ENCODE measurements around the gene VPS13D. TPM values are rescaled to one million over a fixed set of nuclear protein-coding genes. Genes with fewer than 3 reads are reported as not detected.

The VPS13D gene
- total RNA-seq, 2 donors from 2014 or later = 48.1 to 65.2 TPM

DNA sequence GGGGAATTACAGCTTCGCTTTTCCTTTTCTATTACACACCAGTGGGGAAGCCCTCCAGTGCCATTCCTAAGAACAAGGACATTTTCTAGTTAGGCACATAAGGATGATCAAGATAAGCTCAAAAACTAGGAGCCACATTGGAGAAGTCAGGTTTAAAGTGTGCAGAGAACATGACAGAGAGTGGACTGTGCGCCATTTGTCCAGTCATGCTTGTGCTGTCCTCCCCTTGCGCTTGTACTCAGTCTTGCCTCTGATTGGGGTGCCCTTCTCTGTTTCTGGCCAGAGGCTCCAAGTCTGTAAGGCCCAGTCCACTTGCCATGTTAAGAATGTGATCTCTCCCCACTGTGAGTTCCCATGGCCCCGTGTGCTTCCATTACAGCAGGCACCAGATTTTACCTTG lies 198.5 kb downstream of the VPS13D start:
- Histone ChIP-seq H3K4me1 (peaks cover 0 to 30% of the 10 kb centered on the region in 2 donors), H3K36me3 (peaks cover 6% of the 10 kb centered on the region), H3K9me3 (no peaks in the 10 kb centered on the region), H3K27ac (no peak overlapping the region), H3K4me3 (no peak overlapping the region), H3K27me3 (no peaks in the 10 kb centered on the region)
- TF ChIP-seq, protein P1, sequence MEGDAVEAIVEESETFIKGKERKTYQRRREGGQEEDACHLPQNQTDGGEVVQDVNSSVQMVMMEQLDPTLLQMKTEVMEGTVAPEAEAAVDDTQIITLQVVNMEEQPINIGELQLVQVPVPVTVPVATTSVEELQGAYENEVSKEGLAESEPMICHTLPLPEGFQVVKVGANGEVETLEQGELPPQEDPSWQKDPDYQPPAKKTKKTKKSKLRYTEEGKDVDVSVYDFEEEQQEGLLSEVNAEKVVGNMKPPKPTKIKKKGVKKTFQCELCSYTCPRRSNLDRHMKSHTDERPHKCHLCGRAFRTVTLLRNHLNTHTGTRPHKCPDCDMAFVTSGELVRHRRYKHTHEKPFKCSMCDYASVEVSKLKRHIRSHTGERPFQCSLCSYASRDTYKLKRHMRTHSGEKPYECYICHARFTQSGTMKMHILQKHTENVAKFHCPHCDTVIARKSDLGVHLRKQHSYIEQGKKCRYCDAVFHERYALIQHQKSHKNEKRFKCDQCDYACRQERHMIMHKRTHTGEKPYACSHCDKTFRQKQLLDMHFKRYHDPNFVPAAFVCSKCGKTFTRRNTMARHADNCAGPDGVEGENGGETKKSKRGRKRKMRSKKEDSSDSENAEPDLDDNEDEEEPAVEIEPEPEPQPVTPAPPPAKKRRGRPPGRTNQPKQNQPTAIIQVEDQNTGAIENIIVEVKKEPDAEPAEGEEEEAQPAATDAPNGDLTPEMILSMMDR (IDR thresholded peaks at IDR 0.05) = no peak
- DNase-seq (ENCODE audit: low spot score) = no peak

DNA sequence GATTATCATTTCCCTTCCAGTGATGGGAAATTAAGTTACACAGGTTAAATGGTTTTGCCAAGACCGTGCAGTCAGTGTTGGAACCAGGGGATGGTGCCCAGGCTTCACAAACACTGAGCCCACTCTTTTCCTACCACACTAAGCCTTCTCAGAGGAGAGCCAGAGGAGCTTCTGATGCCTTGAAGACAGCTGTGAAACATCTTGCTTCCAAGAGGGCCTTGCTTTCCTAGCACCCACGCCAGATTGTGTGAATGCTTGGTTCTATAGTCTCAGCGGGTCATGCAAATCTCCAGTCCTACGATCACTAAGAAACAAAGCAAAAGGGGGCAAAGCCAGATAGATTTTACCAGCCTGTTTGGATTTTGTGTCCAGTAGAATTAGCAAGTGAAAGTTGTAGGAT lies 200.7 kb downstream of the VPS13D start:
- DNase-seq (ENCODE audit: low spot score) = no peak
- Histone ChIP-seq H3K36me3 (peaks cover 6% of the 10 kb centered on the region), H3K27ac (no peak overlapping the region), H3K9me3 (no peaks in the 10 kb centered on the region), H3K4me3 (no peak overlapping the region), H3K4me1 (peaks cover 0 to 44% of the 10 kb centered on the region in 2 donors), H3K27me3 (no peaks in the 10 kb centered on the region)
- TF ChIP-seq, protein P1 (IDR thresholded peaks at IDR 0.05) = no peak

DNA sequence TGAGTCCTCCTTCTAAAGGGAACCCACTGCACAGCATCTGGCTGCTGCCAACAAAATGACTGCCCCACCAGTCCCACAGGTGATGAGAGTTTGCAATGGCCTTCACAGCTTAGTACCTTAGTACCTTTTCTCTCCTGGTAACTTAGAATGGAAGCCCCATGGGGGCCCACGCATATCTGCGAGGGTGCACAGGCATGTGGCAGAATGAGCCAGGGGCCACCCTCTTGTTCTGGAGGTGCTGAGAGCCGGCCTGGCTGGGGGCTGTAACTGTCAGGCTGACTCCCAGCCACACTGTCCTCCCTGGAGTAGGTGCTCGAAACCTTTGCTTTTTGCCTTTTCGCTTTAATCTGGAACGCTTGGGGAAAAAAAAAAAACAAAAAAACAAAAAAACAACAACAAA lies 203.1 kb downstream of the VPS13D start:
- Histone ChIP-seq H3K27ac (peak overlapping the region; percentile 73 to 77), H3K4me1 (peaks cover 0 to 61% of the 10 kb centered on the region in 2 donors), H3K36me3 (peaks cover 6% of the 10 kb centered on the region), H3K9me3 (no peaks in the 10 kb centered on the region), H3K27me3 (no peaks in the 10 kb centered on the region), H3K4me3 (no peak overlapping the region)
- TF ChIP-seq, protein P1 (IDR thresholded peaks at IDR 0.05) = no peak
- DNase-seq (ENCODE audit: low spot score) = no peak

DNA sequence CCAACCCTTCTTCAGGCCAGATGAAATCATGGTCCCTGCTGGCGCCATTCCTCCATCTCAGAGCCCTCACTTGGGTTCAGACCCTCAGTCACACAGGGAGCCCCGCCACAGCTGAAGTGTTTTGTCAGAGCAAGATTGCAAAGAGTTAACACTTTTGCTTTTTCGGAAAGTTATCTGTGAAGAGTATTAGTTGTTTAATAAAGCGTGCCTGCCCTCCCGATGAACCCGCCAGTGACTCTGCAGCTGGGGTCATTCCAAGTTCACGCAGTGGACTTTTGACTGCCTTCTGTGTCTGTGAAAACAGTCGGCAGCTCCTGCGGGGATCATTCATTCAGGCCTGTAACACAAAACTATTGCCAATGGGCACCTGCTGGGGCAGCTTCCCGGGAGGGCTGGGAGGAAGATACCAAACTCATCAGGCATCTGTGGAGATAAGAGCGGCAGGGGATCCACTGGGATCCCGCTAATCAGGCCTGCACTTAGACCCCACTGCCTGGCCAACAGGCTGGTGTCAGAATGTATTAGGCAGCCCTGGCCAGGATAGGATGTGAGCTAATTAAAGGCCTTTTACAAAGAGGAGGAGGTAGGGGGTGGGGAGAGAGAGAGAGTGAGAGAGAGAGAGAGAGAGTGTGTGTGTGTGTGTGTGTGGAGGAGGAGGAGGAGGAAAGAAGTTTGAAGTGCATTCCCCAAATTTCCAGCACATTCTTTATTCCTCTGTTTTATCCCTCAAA lies 203.7 kb downstream of the VPS13D start:
- peaks cover 0 to 61% of the 10 kb centered on the region in 2 donors for H3K4me1 ChIP-seq
- no peaks in the 10 kb centered on the region for H3K27me3 ChIP-seq

DNA sequence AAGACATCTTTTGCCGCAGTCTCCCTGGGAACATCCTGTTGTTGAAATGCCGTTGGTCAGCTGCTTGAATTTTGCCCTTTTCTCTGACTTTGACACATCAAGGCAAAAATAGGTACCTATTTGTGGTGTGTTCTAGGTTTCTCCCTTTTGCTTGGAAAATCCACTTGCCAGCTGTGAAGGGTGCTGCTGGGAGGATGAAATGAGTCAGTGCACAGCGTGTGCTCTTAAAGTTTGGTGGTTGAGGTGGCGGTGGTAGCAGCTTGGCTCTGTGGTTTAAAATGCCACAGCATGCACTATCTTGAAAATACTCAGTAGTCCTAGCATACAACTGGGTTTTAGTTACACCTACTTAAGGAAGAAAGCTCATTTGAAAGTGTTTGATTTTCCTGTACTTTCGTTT lies 204.3 kb downstream of the VPS13D start:
- Histone ChIP-seq H3K4me3 (no peak overlapping the region), H3K27me3 (no peaks in the 10 kb centered on the region), H3K4me1 (peaks cover 0 to 61% of the 10 kb centered on the region in 2 donors), H3K9me3 (no peaks in the 10 kb centered on the region), H3K27ac (peak overlapping the region; percentile 73 to 77), H3K36me3 (peaks cover 6% of the 10 kb centered on the region)
- TF ChIP-seq, protein P1 (IDR thresholded peaks at IDR 0.05) = no peak
- no peak for DNase-seq (ENCODE audit: low spot score)

More for the DNA sequence above, 203.7 kb downstream of the VPS13D start:
- peaks cover 6% of the 10 kb centered on the region for H3K36me3 ChIP-seq
- no peaks in the 10 kb centered on the region for H3K9me3 ChIP-seq
- no peak overlapping the region for H3K4me3 ChIP-seq
- DNase-seq (ENCODE audit: low spot score) = peak; percentile 66
- H3K27ac ChIP-seq = peak overlapping the region; percentile 73 to 77
- TF ChIP-seq, protein P1 (IDR thresholded peaks at IDR 0.05) = no peak

Data from right atrium auricular region (tissue), 2 donors.